ENCODE data around the gene DHRS7. TPM values are rescaled to one million over a fixed set of nuclear protein-coding genes. Genes with fewer than 3 reads are reported as not detected.

DHRS7 gene
- total RNA-seq, 3 donors from 2014 or later, result 30.1 to 41.7 (median 35.2) TPM

DNA sequence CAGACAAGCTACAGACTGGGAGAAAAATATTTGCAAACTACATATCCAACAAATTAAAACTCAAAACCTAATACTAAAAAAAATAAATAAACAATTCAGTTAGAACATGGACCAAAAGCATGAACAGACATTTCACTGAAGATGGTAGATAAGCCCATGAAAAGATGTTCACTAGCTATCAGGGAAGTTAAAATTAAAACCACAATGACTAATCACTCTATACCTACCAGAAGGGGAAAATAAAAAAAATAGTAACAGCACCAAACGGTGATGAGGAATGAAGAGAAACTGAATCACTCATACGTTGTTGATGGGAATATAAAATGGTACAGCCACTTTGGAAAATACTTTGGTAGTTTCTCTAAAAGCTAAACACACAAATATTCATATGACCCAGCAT, 31.1 kb upstream of the DHRS7 start:
- Mint-ChIP-seq H3K27me3 (ENCODE audit: low read depth) (peaks cover 11% of the 10 kb centered on the region), H3K4me1 (ENCODE audit: low read depth) (peaks cover 7% of the 10 kb centered on the region), H3K36me3 (ENCODE audit: insufficient read depth) (no peaks in the 10 kb centered on the region), H3K9me3 (peaks cover 16% of the 10 kb centered on the region), H3K4me3 (no peak overlapping the region)
- ATAC-seq (peak in 1 of 2 donors; percentile 80), DNase-seq (no peak)

DNA sequence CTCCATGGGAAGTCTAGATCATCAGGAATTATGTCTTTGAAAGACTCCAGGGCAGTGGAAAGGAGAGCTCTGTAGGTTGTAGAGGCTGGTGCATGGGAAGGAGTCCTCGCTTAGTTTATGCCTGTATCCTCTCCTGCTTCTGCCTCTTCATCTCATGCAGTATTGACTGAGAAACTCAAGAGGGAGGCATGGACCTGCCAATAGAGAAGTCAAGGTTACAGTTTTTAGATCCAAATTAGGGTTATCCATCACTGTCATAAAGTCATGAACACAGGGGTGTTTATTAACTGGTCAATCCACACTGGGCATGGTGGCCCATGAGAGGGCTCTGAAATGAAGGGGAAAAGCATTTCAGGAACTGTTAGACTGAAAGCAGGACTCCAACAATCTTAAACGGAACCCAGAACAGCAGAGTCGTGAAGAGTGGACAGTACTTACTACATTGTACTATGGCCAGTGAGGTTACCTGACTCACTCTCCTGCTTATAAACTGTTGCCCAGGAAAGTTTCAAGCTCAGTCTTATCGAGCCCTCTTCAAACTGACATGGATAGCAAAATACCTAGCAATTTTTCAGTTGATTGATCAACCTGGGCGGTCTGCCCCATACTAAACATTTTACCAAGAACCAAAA, 30.1 kb upstream of the DHRS7 start:
- DNase-seq (no peak), ATAC-seq (no peak)
- H3K9me3 Mint-ChIP-seq, result peaks cover 14% of the 10 kb centered on the region
- H3K36me3 Mint-ChIP-seq (ENCODE audit: insufficient read depth), result no peaks in the 10 kb centered on the region
- H3K27me3 Mint-ChIP-seq (ENCODE audit: low read depth), result peaks cover 11% of the 10 kb centered on the region
- H3K4me3 Mint-ChIP-seq, result no peak overlapping the region
- peaks cover 7% of the 10 kb centered on the region for H3K4me1 Mint-ChIP-seq (ENCODE audit: low read depth)

DNA sequence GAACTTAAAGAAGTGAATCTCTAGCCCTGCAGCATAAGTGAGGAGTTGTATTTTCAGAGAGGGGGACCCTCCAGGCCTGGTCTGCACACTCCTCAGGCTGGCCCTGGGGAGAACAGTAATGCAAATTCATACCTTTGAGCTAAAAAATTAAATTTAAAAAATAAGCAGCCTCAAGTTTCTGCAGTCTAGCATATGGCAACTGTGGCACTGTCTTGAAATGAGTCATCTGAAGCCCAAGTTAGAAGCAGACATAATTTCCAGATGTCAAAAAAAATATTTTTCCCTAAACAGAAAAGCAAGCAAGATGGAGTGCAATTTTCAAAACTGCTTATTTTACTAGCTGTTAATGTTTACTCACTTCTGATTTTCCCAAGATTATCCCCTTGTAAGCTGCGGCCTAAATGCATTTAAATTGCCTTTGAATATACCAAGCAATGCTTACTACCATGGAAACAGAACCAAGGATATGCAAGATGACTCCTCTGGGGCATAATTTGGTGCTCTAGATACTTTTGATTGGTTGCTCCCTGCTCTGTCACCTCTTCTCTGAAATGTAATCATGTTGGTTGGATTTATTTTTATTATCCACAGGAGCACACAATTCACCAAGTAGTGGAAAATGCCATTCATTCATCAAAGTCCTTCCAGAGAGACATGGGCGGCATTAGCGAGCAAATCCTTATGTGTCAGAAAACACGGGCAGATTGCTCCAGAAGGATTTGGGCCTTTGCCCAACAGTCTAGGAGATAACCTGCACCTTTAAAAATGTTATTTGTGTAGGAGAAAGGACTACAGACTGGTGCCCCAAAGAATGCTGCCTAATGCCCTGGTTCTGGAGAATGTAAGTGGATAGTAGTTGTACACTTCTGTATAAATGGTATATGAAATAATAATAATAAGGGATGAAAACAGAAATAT, 25.0 kb upstream of the DHRS7 start:
- no peak for ATAC-seq
- Mint-ChIP-seq H3K4me3 (no peak overlapping the region), H3K36me3 (ENCODE audit: insufficient read depth) (no peaks in the 10 kb centered on the region), H3K4me1 (ENCODE audit: low read depth) (peaks cover under 1% of the 10 kb centered on the region), H3K9me3 (no peaks in the 10 kb centered on the region), H3K27me3 (ENCODE audit: low read depth) (peaks cover 4% of the 10 kb centered on the region)
- no peak for DNase-seq

DNA sequence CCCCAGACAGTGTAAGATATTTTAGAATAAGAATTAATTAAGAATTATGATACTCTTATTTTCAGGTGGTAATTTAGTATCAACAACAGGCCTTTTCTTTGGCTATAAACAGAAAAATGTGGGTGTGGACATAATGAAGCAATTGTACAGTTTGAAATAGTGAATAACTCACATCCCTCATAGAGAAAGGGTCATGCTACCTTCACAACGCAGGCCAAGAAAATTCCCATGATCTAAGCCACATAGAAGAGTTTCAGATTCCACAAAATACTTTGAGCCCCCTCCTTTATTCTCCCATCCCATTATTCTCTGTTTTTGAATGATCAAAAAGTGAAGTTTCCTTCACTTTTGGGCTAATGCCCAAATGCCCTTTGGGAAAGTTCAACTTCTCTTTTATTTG, 23.5 kb upstream of the DHRS7 start:
- no peak overlapping the region for H3K4me3 Mint-ChIP-seq
- peaks cover 4% of the 10 kb centered on the region for H3K4me1 Mint-ChIP-seq (ENCODE audit: low read depth)
- DNase-seq (no peak), ATAC-seq (no peak)
- no peaks in the 10 kb centered on the region for H3K36me3 Mint-ChIP-seq (ENCODE audit: insufficient read depth)
- H3K9me3 Mint-ChIP-seq, result no peaks in the 10 kb centered on the region
- peaks cover 4% of the 10 kb centered on the region for H3K27me3 Mint-ChIP-seq (ENCODE audit: low read depth)

DNA sequence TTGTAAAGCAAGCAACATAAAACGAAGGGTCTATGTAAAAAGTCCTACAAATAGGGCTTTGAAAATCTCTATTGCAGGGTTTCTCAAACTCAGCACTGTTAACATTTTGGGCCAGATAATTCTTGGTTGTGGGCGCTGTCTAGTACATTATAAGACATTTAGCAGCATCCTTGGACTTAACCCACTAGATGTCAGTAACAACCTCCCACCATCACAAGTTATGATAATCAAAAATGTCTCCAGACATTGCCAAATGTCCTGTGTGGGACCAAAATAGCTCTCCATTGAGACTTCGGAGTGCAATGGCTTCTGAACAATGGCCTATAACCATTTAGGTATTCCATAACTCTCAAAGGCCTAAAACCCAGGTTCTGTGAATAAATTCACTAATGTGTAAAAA, 22.9 kb upstream of the DHRS7 start:
- Mint-ChIP-seq H3K36me3 (ENCODE audit: insufficient read depth) (no peaks in the 10 kb centered on the region), H3K4me1 (ENCODE audit: low read depth) (peaks cover 9% of the 10 kb centered on the region), H3K9me3 (no peaks in the 10 kb centered on the region), H3K27me3 (ENCODE audit: low read depth) (peaks cover 4% of the 10 kb centered on the region), H3K4me3 (no peak overlapping the region)
- DNase-seq (no peak), ATAC-seq (no peak)

DNA sequence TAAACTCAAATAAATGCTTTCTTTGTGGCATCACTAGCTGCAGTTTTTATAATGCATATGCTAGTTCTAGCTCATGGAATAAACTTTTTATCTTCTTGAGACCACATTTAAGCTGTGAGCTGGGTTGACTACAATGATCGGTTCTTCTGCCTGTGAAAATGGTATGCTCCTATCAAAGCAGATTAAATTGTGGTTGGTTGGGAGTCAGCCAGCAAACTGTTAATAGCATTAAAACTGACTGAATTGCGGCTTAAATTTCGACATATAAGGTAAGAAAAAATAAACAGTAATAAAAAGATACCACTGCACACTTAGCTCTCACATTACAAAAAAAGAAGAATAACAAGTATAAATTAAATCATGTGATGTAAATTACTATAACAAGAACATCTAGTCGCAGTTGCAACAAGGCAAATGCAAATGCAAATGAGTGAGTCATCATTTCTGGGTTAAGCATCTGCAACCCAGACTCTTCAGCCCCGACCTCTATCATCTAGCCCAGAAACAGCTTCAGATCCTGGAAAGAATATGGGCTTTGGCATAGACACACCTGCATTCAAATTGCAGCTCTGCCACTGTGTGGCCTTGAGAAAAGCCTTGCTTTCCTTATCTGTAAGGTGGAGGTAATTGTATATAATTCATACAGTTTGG, 19.8 kb upstream of the DHRS7 start:
- Mint-ChIP-seq H3K4me1 (ENCODE audit: low read depth) (peaks cover 10% of the 10 kb centered on the region), H3K4me3 (no peak overlapping the region), H3K9me3 (peaks cover 13% of the 10 kb centered on the region), H3K36me3 (ENCODE audit: insufficient read depth) (no peaks in the 10 kb centered on the region), H3K27me3 (ENCODE audit: low read depth) (peaks cover 1% of the 10 kb centered on the region)
- DNase-seq (no peak), ATAC-seq (no peak)

DNA sequence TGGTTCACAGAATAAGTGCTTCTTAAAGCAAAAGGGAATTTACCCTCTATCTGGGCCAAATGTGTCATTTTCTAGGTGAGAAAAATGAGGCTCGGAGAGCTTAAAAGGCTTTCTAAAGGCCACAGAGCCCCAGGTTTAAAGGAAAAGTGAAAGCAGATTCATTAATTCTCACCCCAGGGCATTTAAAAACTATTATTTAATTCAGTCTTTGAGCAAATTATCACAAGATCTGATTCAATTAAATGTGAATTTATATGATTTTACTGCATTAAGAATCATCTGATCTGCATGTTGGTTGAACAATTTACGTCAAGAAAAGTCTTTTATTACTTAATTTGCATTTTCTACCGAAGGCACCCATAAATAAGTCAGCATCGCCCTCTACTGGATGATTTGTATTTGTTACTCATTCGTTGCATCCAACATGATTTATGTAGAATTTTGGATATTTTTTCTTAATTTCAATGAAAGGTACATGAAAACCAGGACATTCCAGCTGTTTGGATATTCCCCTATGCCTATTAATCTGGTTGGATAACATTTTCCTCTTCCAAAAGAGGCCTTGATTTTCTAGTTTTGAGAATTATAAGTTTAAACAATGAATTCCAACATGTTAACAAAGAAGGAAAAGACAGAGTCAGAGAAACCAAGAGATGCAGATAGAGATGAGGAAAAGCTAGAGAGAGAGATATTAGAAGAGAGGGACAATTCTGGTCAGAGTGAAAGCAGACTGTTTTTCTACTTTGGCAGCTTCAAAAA, 19.1 kb upstream of the DHRS7 start:
- H3K9me3 Mint-ChIP-seq, result peaks cover 18% of the 10 kb centered on the region
- ATAC-seq (peak; percentile 87 to 92), DNase-seq (no peak)
- H3K36me3 Mint-ChIP-seq (ENCODE audit: insufficient read depth), result no peaks in the 10 kb centered on the region
- H3K27me3 Mint-ChIP-seq (ENCODE audit: low read depth), result peaks cover 1% of the 10 kb centered on the region
- peaks cover 10% of the 10 kb centered on the region for H3K4me1 Mint-ChIP-seq (ENCODE audit: low read depth)
- peak overlapping the region; percentile 74 for H3K4me3 Mint-ChIP-seq

DNA sequence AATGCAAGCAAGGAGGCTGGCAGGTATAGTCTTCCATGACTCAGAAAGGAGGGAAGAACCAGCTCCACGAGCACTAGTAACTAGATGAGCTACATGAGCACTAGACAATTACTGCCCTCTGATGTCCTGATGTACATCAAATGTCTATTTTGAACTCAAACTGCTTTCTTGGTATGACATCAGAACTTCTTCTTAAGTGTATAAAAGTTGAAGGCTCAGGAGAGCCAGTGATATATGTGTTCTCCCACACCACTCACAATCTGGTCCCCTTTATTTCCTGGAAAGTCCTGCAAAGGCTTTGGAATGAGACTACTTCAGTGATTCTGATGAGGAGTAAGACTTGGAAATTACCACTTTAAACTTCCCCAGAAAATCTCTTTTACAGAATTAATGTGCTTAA, 18.5 kb upstream of the DHRS7 start:
- Mint-ChIP-seq H3K4me3 (peak overlapping the region; percentile 74), H3K4me1 (ENCODE audit: low read depth) (peaks cover 10% of the 10 kb centered on the region), H3K27me3 (ENCODE audit: low read depth) (peaks cover 1% of the 10 kb centered on the region), H3K9me3 (peaks cover 18% of the 10 kb centered on the region), H3K36me3 (ENCODE audit: insufficient read depth) (no peaks in the 10 kb centered on the region)
- DNase-seq (no peak), ATAC-seq (peak; percentile 70 to 80)

DNA sequence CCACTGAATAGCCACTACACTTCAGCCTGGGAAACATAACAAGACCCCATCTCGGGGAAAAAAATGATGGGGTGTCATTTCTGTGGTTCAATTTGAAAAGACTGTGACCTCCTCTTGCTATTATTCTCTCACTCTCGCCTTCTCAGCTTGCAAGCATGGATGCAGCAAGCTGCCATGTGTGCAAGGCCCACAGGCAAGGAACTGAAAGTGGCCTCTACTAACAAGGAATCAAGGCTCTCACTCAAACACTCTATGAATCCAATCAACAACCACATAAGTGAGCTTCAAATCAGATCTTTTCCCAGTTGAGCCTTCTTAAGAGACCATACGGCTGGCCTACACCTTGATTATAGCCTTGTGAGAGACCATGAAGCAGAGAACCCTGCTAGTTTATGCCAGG, 17.9 kb upstream of the DHRS7 start:
- H3K9me3 Mint-ChIP-seq, result peaks cover 18% of the 10 kb centered on the region
- H3K4me3 Mint-ChIP-seq, result no peak overlapping the region
- H3K27me3 Mint-ChIP-seq (ENCODE audit: low read depth), result peaks cover 1% of the 10 kb centered on the region
- no peaks in the 10 kb centered on the region for H3K36me3 Mint-ChIP-seq (ENCODE audit: insufficient read depth)
- no peak for ATAC-seq
- peaks cover 10% of the 10 kb centered on the region for H3K4me1 Mint-ChIP-seq (ENCODE audit: low read depth)
- no peak for DNase-seq

DNA sequence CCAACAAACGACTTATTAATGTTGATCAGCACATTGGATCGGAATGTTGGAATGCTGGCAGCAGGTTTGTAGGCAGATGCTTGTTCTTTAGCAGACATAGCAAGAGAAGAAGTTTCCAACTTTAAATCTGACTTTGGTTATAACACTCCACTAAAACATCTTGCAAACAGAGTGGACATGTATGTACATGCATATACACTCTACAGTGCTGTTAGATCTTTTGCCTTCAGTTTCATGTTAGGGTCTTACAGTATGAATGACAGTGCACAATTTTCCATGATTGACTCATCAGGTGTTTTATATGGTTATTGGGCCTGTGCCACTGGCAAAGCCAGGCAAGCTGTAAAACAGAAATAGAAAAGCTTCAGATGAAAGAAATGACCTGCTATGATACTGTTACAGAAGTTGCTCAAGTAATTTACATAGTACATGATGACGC, 14.3 kb upstream of the DHRS7 start:
- no peaks in the 10 kb centered on the region for H3K36me3 Mint-ChIP-seq (ENCODE audit: insufficient read depth)
- H3K9me3 Mint-ChIP-seq, result peaks cover 18% of the 10 kb centered on the region
- H3K27me3 Mint-ChIP-seq (ENCODE audit: low read depth), result no peaks in the 10 kb centered on the region
- DNase-seq (no peak), ATAC-seq (no peak)
- peaks cover 10% of the 10 kb centered on the region for H3K4me1 Mint-ChIP-seq (ENCODE audit: low read depth)
- no peak overlapping the region for H3K4me3 Mint-ChIP-seq

DNA sequence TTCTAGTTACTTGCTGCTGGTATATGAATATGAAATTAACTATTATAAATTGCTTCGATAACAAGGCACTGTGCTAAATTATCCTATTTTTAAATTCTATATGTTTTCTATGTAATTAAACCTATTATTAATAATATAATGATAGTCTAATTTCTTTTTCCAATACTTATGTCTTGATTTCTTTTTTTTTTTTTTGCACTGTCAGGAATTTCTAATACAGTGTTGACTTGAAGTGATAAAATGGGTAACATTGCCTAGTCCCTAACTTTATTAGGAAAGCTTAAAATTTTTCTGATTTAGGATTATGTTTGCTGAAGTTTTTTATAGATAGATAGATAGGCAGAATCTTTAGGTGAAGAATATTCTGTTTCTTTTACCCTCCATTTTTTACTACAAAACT, 13.6 kb upstream of the DHRS7 start:
- Mint-ChIP-seq H3K4me1 (ENCODE audit: low read depth) (peaks cover 8% of the 10 kb centered on the region), H3K27me3 (ENCODE audit: low read depth) (no peaks in the 10 kb centered on the region)

DNA sequence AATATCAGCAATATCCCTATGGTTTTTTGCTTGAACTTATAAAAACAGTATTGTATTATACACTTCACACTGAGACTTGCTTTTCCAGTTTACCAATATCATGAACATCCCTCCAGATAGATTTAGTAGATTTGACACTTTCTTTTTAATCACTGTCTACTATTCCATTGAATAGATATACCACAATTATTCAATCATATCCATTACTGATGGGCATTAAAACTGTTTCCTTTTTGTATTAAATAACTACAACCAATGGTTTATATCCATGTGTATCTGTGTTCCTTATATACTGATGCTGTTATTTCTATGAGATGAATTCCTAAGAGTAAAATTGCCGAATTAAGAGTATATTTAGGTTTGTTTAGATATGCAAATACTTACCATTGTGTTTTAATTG, 13.0 kb upstream of the DHRS7 start:
- Mint-ChIP-seq H3K27me3 (ENCODE audit: low read depth) (no peaks in the 10 kb centered on the region), H3K4me3 (no peak overlapping the region), H3K4me1 (ENCODE audit: low read depth) (peaks cover 1% of the 10 kb centered on the region), H3K9me3 (peaks cover 18% of the 10 kb centered on the region), H3K36me3 (ENCODE audit: insufficient read depth) (no peaks in the 10 kb centered on the region)
- DNase-seq (no peak), ATAC-seq (no peak)

More for the DNA sequence above, 13.6 kb upstream of the DHRS7 start:
- H3K36me3 Mint-ChIP-seq (ENCODE audit: insufficient read depth), result no peaks in the 10 kb centered on the region
- H3K4me3 Mint-ChIP-seq, result no peak overlapping the region
- ATAC-seq (no peak), DNase-seq (no peak)
- H3K9me3 Mint-ChIP-seq, result peaks cover 18% of the 10 kb centered on the region

DNA sequence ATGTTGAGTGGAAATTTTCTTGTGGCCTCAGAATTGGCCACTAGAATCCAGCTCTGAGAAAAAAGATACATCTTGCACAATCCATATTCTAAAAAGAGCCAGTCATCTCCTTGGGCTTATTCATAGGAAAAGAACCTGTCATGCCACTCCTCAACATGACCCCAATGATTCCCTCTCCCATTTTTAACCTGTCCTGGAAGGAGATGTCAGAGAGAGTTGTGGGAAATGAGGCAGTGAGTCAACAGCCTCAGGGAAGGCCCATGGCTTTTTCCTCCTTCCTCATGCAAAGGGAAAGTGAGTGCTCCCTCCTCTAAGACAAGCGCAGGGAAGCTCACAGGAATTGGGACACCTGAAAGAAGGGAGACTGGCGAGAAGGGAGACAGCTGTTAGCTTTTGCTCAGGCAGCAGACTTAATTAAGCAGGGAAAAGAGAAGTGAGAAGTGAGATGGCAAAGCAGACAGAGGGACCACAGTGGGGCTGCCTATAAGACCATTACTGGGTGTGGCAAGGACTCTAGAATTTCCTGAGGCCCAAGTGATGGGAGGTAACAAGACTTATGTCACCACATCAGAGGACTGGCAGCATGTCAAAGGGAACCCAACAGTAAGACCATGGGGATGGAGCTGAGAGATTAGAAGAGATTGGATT, 10.2 kb upstream of the DHRS7 start:
- no peaks in the 10 kb centered on the region for H3K27me3 Mint-ChIP-seq (ENCODE audit: low read depth)
- no peak overlapping the region for H3K4me3 Mint-ChIP-seq

More for the DNA sequence above, 10.2 kb upstream of the DHRS7 start:
- no peak for ATAC-seq
- no peak for DNase-seq
- H3K36me3 Mint-ChIP-seq (ENCODE audit: insufficient read depth), result no peaks in the 10 kb centered on the region
- H3K4me1 Mint-ChIP-seq (ENCODE audit: low read depth), result no peaks in the 10 kb centered on the region
- H3K9me3 Mint-ChIP-seq, result peaks cover 8% of the 10 kb centered on the region
